K562 (cell line): ENCODE data around the gene POLD2. TPM values are rescaled to one million over a fixed set of nuclear protein-coding genes. Genes with fewer than 3 reads are reported as not detected.

Source experiments
- ARNT ChIP-seq, 2 experiments: fragments of 450-650 bp; IDR thresholded peaks; 2 replicates each; pipeline ENCODE4 v1.6.1; 2016; ENCODE audit warnings: mild to moderate bottlenecking in 1 of 2
- CREBBP ChIP-seq: IDR thresholded peaks from one replicate; pipeline ENCODE4 v1.6.1; 2012; ENCODE audit warnings: low read depth, mild to moderate bottlenecking, control low read depth, inconsistent platforms, low read length
- ELF2 ChIP-seq: fragments of 250-450 bp; sonication (Bioruptor Pico); IDR thresholded peaks from 2 replicates; pipeline ENCODE4 v1.5.0; 2021; ENCODE audit warnings: mild to moderate bottlenecking
- FOXP1 ChIP-seq: sonication (generic); formaldehyde crosslinking; IDR thresholded peaks from 2 replicates; pipeline ENCODE4 v1.8.0; 2022; ENCODE audit warnings: mild to moderate bottlenecking, missing genetic modification reagents
- HDAC1 ChIP-seq, 2 experiments: fragments of 450-650 bp; IDR thresholded peaks; 2 replicates each; pipeline ENCODE4 v1.6.1; 2016 to 2017; ENCODE audit warnings: inconsistent platforms in 1 of 2, mild to moderate bottlenecking in 1 of 2, moderate library complexity in 1 of 2
- HNRNPK ChIP-seq: fragments of 200-400 bp; formaldehyde crosslinking; IDR thresholded peaks from one replicate; pipeline ENCODE4 v1.6.1; 2018; ENCODE audit warnings: mild to moderate bottlenecking, low read depth, low read length; ENCODE audit not compliant: poor library complexity, severe bottlenecking
- IFI16 ChIP-seq: fragments of 250-450 bp; sonication (Bioruptor Pico); IDR thresholded peaks from 2 replicates; pipeline ENCODE4 v2.1.2; 2022; ENCODE audit warnings: mild to moderate bottlenecking, inconsistent platforms
- RHOXF2B ChIP-seq: fragments of 250-450 bp; sonication (Bioruptor Pico); conservative IDR thresholded peaks from 2 replicates; pipeline ENCODE4 v1.5.1; 2021
- THRAP3 ChIP-seq: fragments of 450-650 bp; IDR thresholded peaks from 2 replicates; pipeline ENCODE4 v1.6.1; 2016; ENCODE audit warnings: mild to moderate bottlenecking, inconsistent platforms, borderline replicate concordance
- ZNF282 ChIP-seq: sonication (generic); formaldehyde crosslinking; IDR thresholded peaks from 2 replicates; pipeline ENCODE4 v1.8.1; 2023; ENCODE audit warnings: missing genetic modification reagents
- ZNF507 ChIP-seq: conservative IDR thresholded peaks from 2 replicates; pipeline ENCODE4 v1.6.1; 2017; ENCODE audit warnings: missing genetic modification characterization, missing compliant biosample characterization
- ZNF589 ChIP-seq: fragments of 200-800 bp; sonication (Bioruptor generic); IDR thresholded peaks from 2 replicates; pipeline ENCODE4 v1.6.1; 2016; ENCODE audit warnings: low read depth, missing genetic modification characterization, missing compliant biosample characterization
- polyA plus RNA-seq, 8 experiments: library from polyadenylated mRNA; depleted of rRNA in 4 of 8; stranded (reverse) in 5 of 8; unstranded in 3 of 8; fragments of >200 nt; fragmentation: Nextera tagmentation in 2 of 8; fragmentation: Illumina TruSeq in 1 of 8; extraction: Ambion mirVana in 2 of 8; extraction: Trizol in 1 of 8; gene quantifications; 2 replicates each; pipeline versions ENCODE4 v1.2.1 to v1.2.3, GENCODE V29; 2011 to 2014; ENCODE audit warnings: inconsistent platforms in 1 of 8, missing spikeins in 1 of 8
- total RNA-seq, 7 experiments: library from RNA; depleted of rRNA in 6 of 7; stranded (reverse); fragments of >200 nt in 6 of 7; fragmentation: Illumina TruSeq in 2 of 7; extraction: Trizol in 2 of 7; gene quantifications; 2 replicates each; pipeline versions ENCODE4 v1.2.1 to v1.2.3, GENCODE V29; 2011 to 2021; ENCODE audit warnings: low replicate concordance in 1 of 7
- TF ChIP-seq, protein P1 (sequence below): fragments of 450-650 bp; IDR thresholded peaks from 2 replicates; pipeline ENCODE4 v1.6.1; 2016; ENCODE audit warnings: missing biosample characterization, missing genetic modification characterization
- TF ChIP-seq, protein P2 (sequence below): IDR thresholded peaks from 2 replicates; pipeline ENCODE4 v1.6.1; 2011; ENCODE audit not compliant: insufficient read length; ENCODE audit errors: extremely low read depth
- TF ChIP-seq, protein P3 (sequence below): IDR thresholded peaks from 3 replicates; pipeline ENCODE4 v1.6.1; 2011; ENCODE audit warnings: borderline replicate concordance, mild to moderate bottlenecking, moderate library complexity; ENCODE audit not compliant: insufficient read length; ENCODE audit errors: extremely low read depth
- TF ChIP-seq, protein P4 (sequence below): fragments of 250-450 bp; sonication (Bioruptor Pico); IDR thresholded peaks from 2 replicates; pipeline ENCODE4 v1.9.0; 2021; ENCODE audit warnings: mild to moderate bottlenecking, inconsistent platforms
- TF ChIP-seq, protein P5 (sequence below): fragments of 450-650 bp; IDR thresholded peaks from 2 replicates; pipeline ENCODE4 v1.6.1; 2017; ENCODE audit warnings: antibody characterized with exemption, mild to moderate bottlenecking

Gene POLD2
- total and polyA plus RNA-seq, 9 of the 15 experiments (the other 6 are each of a cell fraction or from before 2014, with no cell fraction given) = 29.7 to 259 (median 225) TPM

DNA sequence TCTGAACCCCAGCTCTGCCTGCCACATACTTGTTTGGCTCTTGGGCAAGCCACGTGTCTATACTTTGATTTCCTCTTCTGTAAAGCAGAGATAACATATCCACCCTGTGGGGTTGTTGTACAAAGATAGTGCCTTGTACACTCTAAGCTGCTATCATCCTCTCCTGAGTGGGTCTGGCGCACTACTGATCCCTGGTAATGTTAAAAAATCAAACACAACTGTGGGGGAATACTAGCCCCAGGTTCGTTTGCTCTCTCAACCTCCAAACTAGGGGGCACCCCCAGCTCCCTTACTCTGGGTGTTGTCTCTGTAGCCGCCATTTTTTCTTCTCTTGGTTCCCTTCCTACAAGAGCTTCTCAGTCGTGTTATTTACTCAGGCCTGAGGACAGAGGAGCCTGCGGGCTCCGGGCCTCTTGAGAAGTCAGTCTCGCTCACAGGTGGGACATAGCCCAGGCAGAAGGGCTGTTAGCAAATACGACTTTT lies 42.0 kb downstream of the POLD2 start (continued):
- TF ChIP-seq, protein P1, sequence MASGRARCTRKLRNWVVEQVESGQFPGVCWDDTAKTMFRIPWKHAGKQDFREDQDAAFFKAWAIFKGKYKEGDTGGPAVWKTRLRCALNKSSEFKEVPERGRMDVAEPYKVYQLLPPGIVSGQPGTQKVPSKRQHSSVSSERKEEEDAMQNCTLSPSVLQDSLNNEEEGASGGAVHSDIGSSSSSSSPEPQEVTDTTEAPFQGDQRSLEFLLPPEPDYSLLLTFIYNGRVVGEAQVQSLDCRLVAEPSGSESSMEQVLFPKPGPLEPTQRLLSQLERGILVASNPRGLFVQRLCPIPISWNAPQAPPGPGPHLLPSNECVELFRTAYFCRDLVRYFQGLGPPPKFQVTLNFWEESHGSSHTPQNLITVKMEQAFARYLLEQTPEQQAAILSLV (tag) = no peak
- TF ChIP-seq ARNT (IDR thresholded peaks at IDR 0.05) (peak; percentile 82 to 90; a peak in 3 of 4 replicates), HNRNPK (no peak), IFI16 (CRISPR knock-in tag) (no peak), ZNF282 (CRISPR knock-in tag) (no peak), FOXP1 (no peak), THRAP3 (no peak), ZNF589 (CRISPR knock-in tag) (peak; percentile 94), ELF2 (no peak), RHOXF2B (CRISPR knock-in tag) (no peak), HDAC1 (IDR thresholded peaks at IDR 0.05) (peak; percentile 92 to 99; a peak in 3 of 4 replicates), CREBBP (no peak), ZNF507 (tag) (no peak)
- TF ChIP-seq, protein P2, sequence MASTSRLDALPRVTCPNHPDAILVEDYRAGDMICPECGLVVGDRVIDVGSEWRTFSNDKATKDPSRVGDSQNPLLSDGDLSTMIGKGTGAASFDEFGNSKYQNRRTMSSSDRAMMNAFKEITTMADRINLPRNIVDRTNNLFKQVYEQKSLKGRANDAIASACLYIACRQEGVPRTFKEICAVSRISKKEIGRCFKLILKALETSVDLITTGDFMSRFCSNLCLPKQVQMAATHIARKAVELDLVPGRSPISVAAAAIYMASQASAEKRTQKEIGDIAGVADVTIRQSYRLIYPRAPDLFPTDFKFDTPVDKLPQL = no peak
- TF ChIP-seq, protein P3, sequence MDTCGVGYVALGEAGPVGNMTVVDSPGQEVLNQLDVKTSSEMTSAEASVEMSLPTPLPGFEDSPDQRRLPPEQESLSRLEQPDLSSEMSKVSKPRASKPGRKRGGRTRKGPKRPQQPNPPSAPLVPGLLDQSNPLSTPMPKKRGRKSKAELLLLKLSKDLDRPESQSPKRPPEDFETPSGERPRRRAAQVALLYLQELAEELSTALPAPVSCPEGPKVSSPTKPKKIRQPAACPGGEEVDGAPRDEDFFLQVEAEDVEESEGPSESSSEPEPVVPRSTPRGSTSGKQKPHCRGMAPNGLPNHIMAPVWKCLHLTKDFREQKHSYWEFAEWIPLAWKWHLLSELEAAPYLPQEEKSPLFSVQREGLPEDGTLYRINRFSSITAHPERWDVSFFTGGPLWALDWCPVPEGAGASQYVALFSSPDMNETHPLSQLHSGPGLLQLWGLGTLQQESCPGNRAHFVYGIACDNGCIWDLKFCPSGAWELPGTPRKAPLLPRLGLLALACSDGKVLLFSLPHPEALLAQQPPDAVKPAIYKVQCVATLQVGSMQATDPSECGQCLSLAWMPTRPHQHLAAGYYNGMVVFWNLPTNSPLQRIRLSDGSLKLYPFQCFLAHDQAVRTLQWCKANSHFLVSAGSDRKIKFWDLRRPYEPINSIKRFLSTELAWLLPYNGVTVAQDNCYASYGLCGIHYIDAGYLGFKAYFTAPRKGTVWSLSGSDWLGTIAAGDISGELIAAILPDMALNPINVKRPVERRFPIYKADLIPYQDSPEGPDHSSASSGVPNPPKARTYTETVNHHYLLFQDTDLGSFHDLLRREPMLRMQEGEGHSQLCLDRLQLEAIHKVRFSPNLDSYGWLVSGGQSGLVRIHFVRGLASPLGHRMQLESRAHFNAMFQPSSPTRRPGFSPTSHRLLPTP = no peak
- TF ChIP-seq, protein P4, sequence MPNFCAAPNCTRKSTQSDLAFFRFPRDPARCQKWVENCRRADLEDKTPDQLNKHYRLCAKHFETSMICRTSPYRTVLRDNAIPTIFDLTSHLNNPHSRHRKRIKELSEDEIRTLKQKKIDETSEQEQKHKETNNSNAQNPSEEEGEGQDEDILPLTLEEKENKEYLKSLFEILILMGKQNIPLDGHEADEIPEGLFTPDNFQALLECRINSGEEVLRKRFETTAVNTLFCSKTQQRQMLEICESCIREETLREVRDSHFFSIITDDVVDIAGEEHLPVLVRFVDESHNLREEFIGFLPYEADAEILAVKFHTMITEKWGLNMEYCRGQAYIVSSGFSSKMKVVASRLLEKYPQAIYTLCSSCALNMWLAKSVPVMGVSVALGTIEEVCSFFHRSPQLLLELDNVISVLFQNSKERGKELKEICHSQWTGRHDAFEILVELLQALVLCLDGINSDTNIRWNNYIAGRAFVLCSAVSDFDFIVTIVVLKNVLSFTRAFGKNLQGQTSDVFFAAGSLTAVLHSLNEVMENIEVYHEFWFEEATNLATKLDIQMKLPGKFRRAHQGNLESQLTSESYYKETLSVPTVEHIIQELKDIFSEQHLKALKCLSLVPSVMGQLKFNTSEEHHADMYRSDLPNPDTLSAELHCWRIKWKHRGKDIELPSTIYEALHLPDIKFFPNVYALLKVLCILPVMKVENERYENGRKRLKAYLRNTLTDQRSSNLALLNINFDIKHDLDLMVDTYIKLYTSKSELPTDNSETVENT = no peak
- TF ChIP-seq, protein P5, sequence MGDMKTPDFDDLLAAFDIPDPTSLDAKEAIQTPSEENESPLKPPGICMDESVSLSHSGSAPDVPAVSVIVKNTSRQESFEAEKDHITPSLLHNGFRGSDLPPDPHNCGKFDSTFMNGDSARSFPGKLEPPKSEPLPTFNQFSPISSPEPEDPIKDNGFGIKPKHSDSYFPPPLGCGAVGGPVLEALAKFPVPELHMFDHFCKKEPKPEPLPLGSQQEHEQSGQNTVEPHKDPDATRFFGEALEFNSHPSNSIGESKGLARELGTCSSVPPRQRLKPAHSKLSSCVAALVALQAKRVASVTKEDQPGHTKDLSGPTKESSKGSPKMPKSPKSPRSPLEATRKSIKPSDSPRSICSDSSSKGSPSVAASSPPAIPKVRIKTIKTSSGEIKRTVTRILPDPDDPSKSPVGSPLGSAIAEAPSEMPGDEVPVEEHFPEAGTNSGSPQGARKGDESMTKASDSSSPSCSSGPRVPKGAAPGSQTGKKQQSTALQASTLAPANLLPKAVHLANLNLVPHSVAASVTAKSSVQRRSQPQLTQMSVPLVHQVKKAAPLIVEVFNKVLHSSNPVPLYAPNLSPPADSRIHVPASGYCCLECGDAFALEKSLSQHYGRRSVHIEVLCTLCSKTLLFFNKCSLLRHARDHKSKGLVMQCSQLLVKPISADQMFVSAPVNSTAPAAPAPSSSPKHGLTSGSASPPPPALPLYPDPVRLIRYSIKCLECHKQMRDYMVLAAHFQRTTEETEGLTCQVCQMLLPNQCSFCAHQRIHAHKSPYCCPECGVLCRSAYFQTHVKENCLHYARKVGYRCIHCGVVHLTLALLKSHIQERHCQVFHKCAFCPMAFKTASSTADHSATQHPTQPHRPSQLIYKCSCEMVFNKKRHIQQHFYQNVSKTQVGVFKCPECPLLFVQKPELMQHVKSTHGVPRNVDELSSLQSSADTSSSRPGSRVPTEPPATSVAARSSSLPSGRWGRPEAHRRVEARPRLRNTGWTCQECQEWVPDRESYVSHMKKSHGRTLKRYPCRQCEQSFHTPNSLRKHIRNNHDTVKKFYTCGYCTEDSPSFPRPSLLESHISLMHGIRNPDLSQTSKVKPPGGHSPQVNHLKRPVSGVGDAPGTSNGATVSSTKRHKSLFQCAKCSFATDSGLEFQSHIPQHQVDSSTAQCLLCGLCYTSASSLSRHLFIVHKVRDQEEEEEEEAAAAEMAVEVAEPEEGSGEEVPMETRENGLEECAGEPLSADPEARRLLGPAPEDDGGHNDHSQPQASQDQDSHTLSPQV = no peak
